Measurements from ENCODE around the gene KRT83. TPM values are rescaled to one million over a fixed set of nuclear protein-coding genes. Genes with fewer than 3 reads are reported as not detected.
A peak's percentile ranks its signal among the peaks of the same experiment; 100 is the strongest.

The KRT83 gene
- total and polyA plus RNA-seq, 4 donors, result not detected

DNA sequence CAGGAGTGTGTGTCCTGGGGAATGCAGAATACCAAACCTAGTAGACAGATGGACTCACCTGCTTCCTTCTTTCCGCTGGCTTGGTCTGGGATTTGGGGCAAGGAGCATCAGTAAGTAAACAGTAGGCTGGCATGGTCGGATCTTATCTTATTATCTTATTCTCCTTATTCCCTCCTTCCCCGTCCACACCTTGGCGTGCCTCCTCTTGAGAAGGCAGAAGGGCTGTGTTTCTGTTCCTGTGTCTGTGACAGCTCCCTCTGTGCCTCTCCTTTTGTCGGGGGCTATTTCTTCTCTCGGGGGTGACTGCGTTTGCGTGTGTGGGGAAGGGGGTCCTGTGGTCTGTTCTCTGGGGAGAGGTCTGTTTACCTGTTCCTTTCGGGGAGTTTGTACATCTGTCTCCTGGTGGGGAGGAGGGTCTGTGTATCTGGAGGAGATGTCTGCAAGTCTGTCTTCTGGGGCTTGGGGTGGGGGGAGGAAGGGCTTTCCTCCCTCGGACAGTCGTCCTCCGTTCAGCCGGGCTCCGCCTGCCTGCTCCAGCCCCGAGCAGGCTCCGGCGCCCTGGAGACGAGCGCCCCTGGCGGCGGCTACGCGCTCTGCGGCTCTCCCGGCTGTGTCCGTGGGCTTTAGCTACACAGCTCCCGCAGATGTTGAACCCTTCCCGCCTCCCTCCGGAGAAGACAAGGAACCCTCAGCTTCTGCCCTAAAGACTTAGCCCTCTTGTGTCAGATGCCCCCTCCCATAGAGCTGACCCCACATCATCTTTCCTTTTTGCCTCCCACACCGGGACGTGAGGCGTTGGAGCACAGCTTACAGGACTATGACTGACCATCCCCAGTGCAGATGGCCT is 42.4 kb downstream of the KRT83 start:
- Histone ChIP-seq H3K27me3 (ENCODE audit: control insufficient read depth in 3 of 3, insufficient read depth in 3 of 3, low read length in 2 of 3) (peaks cover 0 to 14% (median 2%) of the 10 kb centered on the region in 3 donors), H3K9me3 (ENCODE audit: control insufficient read depth in 4 of 4, insufficient read depth in 3 of 4, low read length in 3 of 4) (no peaks in the 10 kb centered on the region), H3K27ac (ENCODE audit: low read depth in 1 of 2, low read length in 1 of 2) (peak overlapping the region in 1 of 2 donors; percentile 78), H3K4me1 (ENCODE audit: control insufficient read depth in 5 of 5, insufficient read depth in 5 of 5, low read length in 5 of 5) (peaks cover 0 to 26% (median 0%) of the 10 kb centered on the region in 5 donors), H3K9ac (ENCODE audit: insufficient read depth in 1 of 2, low read length in 2 of 2) (no peak overlapping the region), H3K4me3 (no peak overlapping the region), H3K36me3 (ENCODE audit: control insufficient read depth in 4 of 4, insufficient read depth in 4 of 4, low read length in 4 of 4) (no peaks in the 10 kb centered on the region)
- TF ChIP-seq, protein P1, sequence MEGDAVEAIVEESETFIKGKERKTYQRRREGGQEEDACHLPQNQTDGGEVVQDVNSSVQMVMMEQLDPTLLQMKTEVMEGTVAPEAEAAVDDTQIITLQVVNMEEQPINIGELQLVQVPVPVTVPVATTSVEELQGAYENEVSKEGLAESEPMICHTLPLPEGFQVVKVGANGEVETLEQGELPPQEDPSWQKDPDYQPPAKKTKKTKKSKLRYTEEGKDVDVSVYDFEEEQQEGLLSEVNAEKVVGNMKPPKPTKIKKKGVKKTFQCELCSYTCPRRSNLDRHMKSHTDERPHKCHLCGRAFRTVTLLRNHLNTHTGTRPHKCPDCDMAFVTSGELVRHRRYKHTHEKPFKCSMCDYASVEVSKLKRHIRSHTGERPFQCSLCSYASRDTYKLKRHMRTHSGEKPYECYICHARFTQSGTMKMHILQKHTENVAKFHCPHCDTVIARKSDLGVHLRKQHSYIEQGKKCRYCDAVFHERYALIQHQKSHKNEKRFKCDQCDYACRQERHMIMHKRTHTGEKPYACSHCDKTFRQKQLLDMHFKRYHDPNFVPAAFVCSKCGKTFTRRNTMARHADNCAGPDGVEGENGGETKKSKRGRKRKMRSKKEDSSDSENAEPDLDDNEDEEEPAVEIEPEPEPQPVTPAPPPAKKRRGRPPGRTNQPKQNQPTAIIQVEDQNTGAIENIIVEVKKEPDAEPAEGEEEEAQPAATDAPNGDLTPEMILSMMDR (IDR thresholded peaks at IDR 0.05; ENCODE audit: control extremely low read depth, extremely low read depth), result peak; percentile 90
- 20 to 22% methylated on average over 32 of the region's 32 CpGs for WGBS, 2 donors
- peak; percentile 68 to 83 (median 79) for DNase-seq
- peak; percentile 80 for ATAC-seq (ENCODE audit: insufficient read depth, low FRiP score)

DNA sequence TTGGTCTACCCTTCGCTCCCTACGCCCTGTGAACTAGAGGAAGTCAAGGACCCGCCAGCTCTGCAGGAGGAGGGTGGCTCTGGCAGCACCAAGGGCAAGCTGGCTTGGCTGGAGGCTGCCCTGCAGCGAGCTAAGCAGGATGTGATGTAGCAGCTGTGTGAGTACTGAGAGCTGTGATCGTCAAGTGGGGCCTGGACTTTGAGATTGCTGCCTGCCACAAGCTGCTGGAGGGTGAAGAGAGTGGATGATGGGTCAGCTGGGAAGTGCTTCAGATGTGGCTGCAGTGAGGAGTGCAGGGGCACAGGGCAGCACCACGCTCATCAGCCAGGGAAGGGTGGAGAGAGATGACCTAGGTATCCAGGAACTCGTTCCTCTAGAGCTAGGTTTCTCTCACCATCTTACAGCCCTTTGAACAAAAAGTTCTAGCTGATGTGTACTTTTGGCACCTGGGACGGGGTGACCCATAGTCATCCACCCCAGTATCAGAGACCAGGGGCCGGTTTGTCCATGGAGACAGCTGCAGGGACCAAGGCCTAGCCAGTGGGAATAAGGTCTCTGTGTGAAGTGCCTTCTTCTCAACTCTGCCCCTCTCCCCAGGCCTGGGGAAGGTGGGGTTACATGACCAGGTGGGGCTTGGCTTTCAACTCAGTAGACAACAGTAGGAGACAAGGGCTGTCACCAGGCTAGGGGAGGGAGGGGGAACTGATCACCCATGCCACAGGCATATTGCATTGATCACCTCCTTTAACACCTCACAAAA is 43.5 kb downstream of the KRT83 start:
- no peaks in the 10 kb centered on the region for H3K9me3 ChIP-seq (ENCODE audit: control insufficient read depth in 4 of 4, insufficient read depth in 3 of 4, low read length in 3 of 4)
- H3K4me1 ChIP-seq (ENCODE audit: control insufficient read depth in 5 of 5, insufficient read depth in 5 of 5, low read length in 5 of 5), result peaks cover 0 to 26% (median 0%) of the 10 kb centered on the region in 5 donors
- H3K27me3 ChIP-seq (ENCODE audit: control insufficient read depth in 3 of 3, insufficient read depth in 3 of 3, low read length in 2 of 3), result peaks cover 0 to 16% (median 6%) of the 10 kb centered on the region in 3 donors
- no peak overlapping the region for H3K4me3 ChIP-seq
- TF ChIP-seq, protein P1 (IDR thresholded peaks at IDR 0.05; ENCODE audit: control extremely low read depth, extremely low read depth), result no peak
- DNase-seq (peak in 2 of 3 donors; percentile 41 to 83), ATAC-seq (ENCODE audit: insufficient read depth, low FRiP score) (no peak)
- 70 to 76% methylated on average over 9 of the region's 9 CpGs for WGBS, 2 donors
- no peaks in the 10 kb centered on the region for H3K36me3 ChIP-seq (ENCODE audit: control insufficient read depth in 4 of 4, insufficient read depth in 4 of 4, low read length in 4 of 4)
- H3K9ac ChIP-seq (ENCODE audit: insufficient read depth in 1 of 2, low read length in 2 of 2), result no peak overlapping the region
- H3K27ac ChIP-seq (ENCODE audit: low read depth in 1 of 2, low read length in 1 of 2), result no peak overlapping the region

DNA sequence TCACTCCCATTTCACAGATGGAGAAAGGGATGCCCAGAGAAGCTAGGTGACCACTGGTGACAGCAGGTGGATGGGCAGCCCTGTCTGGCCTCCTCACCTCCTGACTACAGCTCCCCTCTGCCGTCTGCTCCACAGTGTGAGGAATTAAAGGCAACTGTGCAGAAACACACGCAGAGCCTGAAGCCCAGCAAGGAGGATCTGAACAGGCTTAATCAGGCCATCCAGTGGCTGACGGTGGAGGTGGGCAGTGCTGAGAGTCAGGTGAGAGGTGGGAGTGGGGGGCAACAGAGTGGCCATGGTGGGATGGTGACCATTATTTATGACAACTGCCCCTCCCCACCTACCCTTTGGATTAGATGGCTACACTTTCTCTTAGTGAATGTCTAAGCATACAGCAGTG is 45.5 kb downstream of the KRT83 start:
- peaks cover 0 to 16% (median 6%) of the 10 kb centered on the region in 3 donors for H3K27me3 ChIP-seq (ENCODE audit: control insufficient read depth in 3 of 3, insufficient read depth in 3 of 3, low read length in 2 of 3)
- TF ChIP-seq, protein P1 (IDR thresholded peaks at IDR 0.05; ENCODE audit: control extremely low read depth, extremely low read depth), result no peak
- WGBS, 2 donors, result 80 to 83% methylated on average over 3 of the region's 3 CpGs
- ATAC-seq (ENCODE audit: insufficient read depth, low FRiP score) (no peak), DNase-seq (no peak)
- peaks cover 0 to 2% (median 0%) of the 10 kb centered on the region in 4 donors for H3K9me3 ChIP-seq (ENCODE audit: control insufficient read depth in 4 of 4, insufficient read depth in 3 of 4, low read length in 3 of 4)
- H3K4me1 ChIP-seq (ENCODE audit: control insufficient read depth in 5 of 5, insufficient read depth in 5 of 5, low read length in 5 of 5), result peaks cover 0 to 19% (median 0%) of the 10 kb centered on the region in 5 donors
- H3K36me3 ChIP-seq (ENCODE audit: control insufficient read depth in 4 of 4, insufficient read depth in 4 of 4, low read length in 4 of 4), result no peaks in the 10 kb centered on the region
- H3K9ac ChIP-seq (ENCODE audit: insufficient read depth in 1 of 2, low read length in 2 of 2), result no peak overlapping the region
- H3K4me3 ChIP-seq, result no peak overlapping the region
- H3K27ac ChIP-seq (ENCODE audit: low read depth in 1 of 2, low read length in 1 of 2), result no peak overlapping the region
